Prostate gland (tissue), 2 donors: Measurements from ENCODE around the gene SPG7.

Source experiments
- POLR2A ChIP-seq: fragments of 450-650 bp; IDR thresholded peaks from one replicate; pipeline ENCODE4 v1.6.1; 2016; ENCODE audit warnings: antibody characterized with exemption, mild to moderate bottlenecking
- POLR2AphosphoS5 ChIP-seq: sonication (generic); formaldehyde crosslinking; IDR thresholded peaks from one replicate; pipeline ENCODE4 v1.6.1; 2017; ENCODE audit warnings: antibody characterized with exemption
- TF ChIP-seq, protein P1 (sequence below), 4 experiments: fragments of 200-600 bp in 2 of 4; fragments of 450-650 bp in 2 of 4; sonication (generic) in 2 of 4; IDR thresholded peaks; 1 replicate in 3 of 4; 2 replicates in 1 of 4; pipeline ENCODE4 v1.5.1; 2016 to 2019; ENCODE audit warnings: antibody characterized with exemption in 4 of 4, mild to moderate bottlenecking in 2 of 4, moderate library complexity in 2 of 4

DNA sequence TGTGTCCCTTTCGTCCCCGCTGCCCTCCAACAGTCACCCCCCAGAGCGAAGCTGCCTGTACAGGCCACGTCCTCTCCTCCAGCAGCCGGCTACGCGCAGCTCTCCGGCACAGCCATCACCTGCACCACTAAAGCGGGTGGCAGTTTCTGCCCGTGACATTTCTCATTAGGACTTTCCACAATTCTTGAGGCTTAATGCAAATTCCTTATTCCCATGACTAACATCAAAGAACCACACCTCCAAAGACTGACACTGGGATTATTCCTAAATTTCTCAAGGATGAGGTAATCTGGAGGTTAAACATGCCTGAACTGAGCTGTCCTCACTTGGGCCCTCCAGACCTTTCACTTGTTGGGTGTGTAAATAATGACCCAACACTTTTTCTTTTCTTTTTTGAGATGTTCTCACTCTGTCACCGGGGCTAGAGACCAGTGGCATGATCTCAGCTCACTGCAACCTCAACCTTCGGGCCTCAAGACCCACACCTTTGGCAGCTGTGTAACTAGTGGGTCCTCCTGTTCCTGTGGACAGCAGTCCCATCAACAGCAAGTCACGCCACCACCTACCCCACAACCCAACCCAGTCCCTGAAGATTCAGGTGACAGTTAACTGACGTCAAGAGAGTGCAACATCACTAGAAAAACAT, 29.5 kb upstream of the SPG7 start:
- TF ChIP-seq POLR2A (no peak), POLR2AphosphoS5 (no peak)
- TF ChIP-seq, protein P1, sequence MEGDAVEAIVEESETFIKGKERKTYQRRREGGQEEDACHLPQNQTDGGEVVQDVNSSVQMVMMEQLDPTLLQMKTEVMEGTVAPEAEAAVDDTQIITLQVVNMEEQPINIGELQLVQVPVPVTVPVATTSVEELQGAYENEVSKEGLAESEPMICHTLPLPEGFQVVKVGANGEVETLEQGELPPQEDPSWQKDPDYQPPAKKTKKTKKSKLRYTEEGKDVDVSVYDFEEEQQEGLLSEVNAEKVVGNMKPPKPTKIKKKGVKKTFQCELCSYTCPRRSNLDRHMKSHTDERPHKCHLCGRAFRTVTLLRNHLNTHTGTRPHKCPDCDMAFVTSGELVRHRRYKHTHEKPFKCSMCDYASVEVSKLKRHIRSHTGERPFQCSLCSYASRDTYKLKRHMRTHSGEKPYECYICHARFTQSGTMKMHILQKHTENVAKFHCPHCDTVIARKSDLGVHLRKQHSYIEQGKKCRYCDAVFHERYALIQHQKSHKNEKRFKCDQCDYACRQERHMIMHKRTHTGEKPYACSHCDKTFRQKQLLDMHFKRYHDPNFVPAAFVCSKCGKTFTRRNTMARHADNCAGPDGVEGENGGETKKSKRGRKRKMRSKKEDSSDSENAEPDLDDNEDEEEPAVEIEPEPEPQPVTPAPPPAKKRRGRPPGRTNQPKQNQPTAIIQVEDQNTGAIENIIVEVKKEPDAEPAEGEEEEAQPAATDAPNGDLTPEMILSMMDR (IDR thresholded peaks at IDR 0.05), result no peak
